Measurements from ENCODE around the gene POLR1H. TPM values are rescaled to one million over a fixed set of nuclear protein-coding genes. Genes with fewer than 3 reads are reported as not detected.

POLR1H gene
- total and polyA plus RNA-seq, 7 donors, result 15.4 to 32.9 (median 23.7) TPM

DNA sequence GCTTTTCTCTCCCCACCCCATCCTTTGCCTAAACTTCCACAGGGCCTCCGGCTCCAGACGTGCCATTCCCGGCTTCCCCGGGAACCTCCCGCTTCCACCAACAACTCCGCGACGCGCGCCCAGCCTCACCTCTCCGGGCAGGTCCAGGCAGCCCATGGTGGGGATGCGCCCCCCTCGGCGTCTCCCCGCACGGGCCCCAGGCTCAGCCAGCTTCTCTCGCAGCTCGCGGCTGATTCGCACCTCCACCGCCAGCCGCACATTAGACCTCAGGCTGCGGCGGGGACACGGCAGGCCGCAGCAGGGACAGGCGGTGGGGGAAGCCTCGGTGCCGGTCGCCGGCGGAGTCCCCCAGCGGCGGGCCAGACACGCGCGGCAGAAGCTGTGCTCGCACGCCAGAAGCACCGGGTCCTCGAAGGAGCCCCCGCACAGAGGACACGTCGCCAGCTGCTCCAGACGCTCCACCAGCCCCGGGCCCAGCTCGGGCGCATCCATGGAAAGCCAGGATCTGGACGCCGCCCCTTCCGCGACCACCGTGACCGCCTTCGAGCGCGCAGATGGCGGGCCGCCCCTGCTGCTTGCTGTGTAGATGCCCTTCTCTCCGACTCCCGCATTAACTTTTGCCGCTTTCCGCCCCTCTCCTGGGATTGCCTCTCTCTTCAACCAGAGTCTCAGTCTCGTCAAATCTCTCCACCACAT is 14.2 kb downstream of the POLR1H start, which contains the start of gene RNF39:
Gene RNF39 (minus strand): TSS at position 676 of the 696 bp plus-strand sequence. CDS start 184 bp downstream, at position 492.
- WGBS, 3 donors, result 0 to 2% (median 1%) methylated on average over 51 to 64 of the region's 64 CpGs
- peak within 1 kb of the TSS; percentile 46 for H3K4me3 ChIP-seq
- peaks cover 8% of the 10 kb centered on the region for H3K4me1 ChIP-seq
- H3K27me3 ChIP-seq (ENCODE audit: insufficient read depth in 3 of 3, low read length in 2 of 3), result peaks cover 0 to 88% (median 33%) of the 10 kb centered on the region in 3 donors
- DNase-seq, result peak in 1 of 2 donors; percentile 39
- H3K27ac ChIP-seq, result no peak within 1 kb of the TSS
- intact Hi-C loops (cut with DNase I), result no loop called here
- no peaks in the 10 kb centered on the region for H3K9me3 ChIP-seq
- no peak for TF ChIP-seq CTCF (IDR thresholded peaks at IDR 0.05)
- peak in 1 of 4 donors; percentile 54 for ATAC-seq
- H3K36me3 ChIP-seq (ENCODE audit: insufficient read depth in 1 of 2, low read depth in 1 of 2), result peaks cover 0 to 2% of the 10 kb centered on the region in 2 donors

- Histone ChIP-seq H3K27me3 (ENCODE audit: insufficient read depth in 3 of 3, low read length in 2 of 3) (peaks cover 0 to 80% (median 30%) of the 10 kb centered on the region in 3 donors), H3K36me3 (ENCODE audit: insufficient read depth in 1 of 2, low read depth in 1 of 2) (no peaks in the 10 kb centered on the region), H3K9me3 (no peaks in the 10 kb centered on the region), H3K4me3 (peak overlapping the region; percentile 46), H3K27ac (no peak overlapping the region), H3K4me1 (peaks cover 8% of the 10 kb centered on the region)
- 28 to 32% (median 31%) methylated on average over 21 to 22 of the region's 22 CpGs for WGBS, 3 donors
- DNase-seq, result no peak
- intact Hi-C loops (cut with DNase I), result no loop called here
- TF ChIP-seq CTCF (IDR thresholded peaks at IDR 0.05), result peak; percentile 10
- ATAC-seq, result no peak
Measured at GRCh38 chr6:30075790-30076732, 15.0 kb downstream of the POLR1H start.

- Histone ChIP-seq H3K4me1 (peaks cover 8% of the 10 kb centered on the region), H3K9me3 (no peaks in the 10 kb centered on the region), H3K27ac (no peak overlapping the region), H3K4me3 (no peak overlapping the region), H3K27me3 (ENCODE audit: insufficient read depth in 3 of 3, low read length in 2 of 3) (peaks cover 0 to 69% (median 28%) of the 10 kb centered on the region in 3 donors), H3K36me3 (ENCODE audit: insufficient read depth in 1 of 2, low read depth in 1 of 2) (no peaks in the 10 kb centered on the region)
- DNase-seq, result no peak
- TF ChIP-seq CTCF (IDR thresholded peaks at IDR 0.05), result no peak
- WGBS, 3 donors, result 59 to 65% (median 62%) methylated on average over 4 of the region's 4 CpGs
- intact Hi-C loops (cut with DNase I), result no loop called here
- ATAC-seq, result no peak
Measured at GRCh38 chr6:30077218-30077617, 16.2 kb downstream of the POLR1H start.

DNA sequence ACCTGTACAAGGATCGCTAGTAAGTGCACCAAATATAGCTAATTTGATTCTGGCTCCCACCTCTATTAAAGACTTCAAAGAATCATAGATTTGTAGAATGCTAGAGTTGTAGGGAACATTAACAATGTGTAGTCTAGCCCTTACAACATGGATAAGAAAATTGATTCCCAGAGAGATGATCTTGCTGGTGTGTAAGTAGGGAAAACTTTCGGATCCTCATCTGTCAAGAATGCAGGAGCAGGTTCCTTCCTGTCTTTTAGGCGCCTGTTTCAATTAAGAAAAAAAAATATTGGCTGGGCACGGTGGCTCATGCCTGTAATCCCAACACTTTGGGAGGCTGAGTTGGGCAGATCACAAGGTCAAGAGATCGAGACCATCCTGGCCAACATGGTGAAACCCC is 26.8 kb downstream of the POLR1H start:
- WGBS, 3 donors, result 58 to 71% (median 65%) methylated on average over 5 of the region's 5 CpGs
- Histone ChIP-seq H3K27ac (no peak overlapping the region), H3K4me3 (no peak overlapping the region), H3K4me1 (no peaks in the 10 kb centered on the region), H3K9me3 (no peaks in the 10 kb centered on the region), H3K27me3 (ENCODE audit: insufficient read depth in 3 of 3, low read length in 2 of 3) (peaks cover 3 to 36% (median 5%) of the 10 kb centered on the region in 3 donors), H3K36me3 (ENCODE audit: insufficient read depth in 1 of 2, low read depth in 1 of 2) (no peaks in the 10 kb centered on the region)
- DNase-seq (no peak), ATAC-seq (no peak)
- no peak for TF ChIP-seq CTCF (IDR thresholded peaks at IDR 0.05)
- intact Hi-C loops (cut with DNase I), result no loop called here
